H1 (cell line): Measurements from ENCODE around the gene LMTK3. TPM values are rescaled to one million over a fixed set of nuclear protein-coding genes. Genes with fewer than 3 reads are reported as not detected.

Experiments used
- CTCF ChIA-PET: fragments of 300-600 bp; sonication (Branson Sonifier 250); formaldehyde crosslinking; loops from one replicate; lab custom pipeline; 2021; ENCODE audit not compliant: partially characterized antibody; lab: Charles Lee
- POLR2A ChIA-PET: fragments of 300-600 bp; sonication (Branson Sonifier 250); formaldehyde crosslinking; loops from one replicate; lab custom pipeline; 2021; ENCODE audit warnings: inconsistent platforms; ENCODE audit not compliant: partially characterized antibody; lab: Charles Lee
- DNase-seq, 2 experiments: peaks; one replicate each; pipeline versions ENCODE4 v3.0.0 to v3.0.0-alpha.2; 2010 to 2022; ENCODE audit warnings: low spot score in 2 of 2, low read depth in 1 of 2, mixed read lengths in 1 of 2
- FAIRE-seq: peaks from 2 replicates; lab custom pipeline; 2011; peaks lifted over from hg19 to GRCh38; lab: Jason Lieb, UNC
- H2AFZ ChIP-seq: 2 replicates; pipeline ENCODE4 v1.8.1; 2012; ENCODE audit warnings: low read length, inconsistent platforms
- H2AK5ac ChIP-seq: 2 replicates; pipeline ENCODE4 v1.6.1; 2013; ENCODE audit warnings: low read depth, low read length
- H2BK120ac ChIP-seq: replicated peaks from 2 replicates; pipeline ENCODE3; 2013; ENCODE audit warnings: low read depth, low read length, inconsistent platforms
- H2BK12ac ChIP-seq: 2 replicates; pipeline ENCODE4 v1.6.1; 2013; ENCODE audit warnings: low read depth, low read length
- H2BK15ac ChIP-seq: 2 replicates; pipeline ENCODE4 v1.6.1; 2013; ENCODE audit warnings: low read length
- H2BK20ac ChIP-seq: 2 replicates; pipeline ENCODE4 v1.6.1; 2013; ENCODE audit warnings: low read length
- H2BK5ac ChIP-seq: 2 replicates; pipeline ENCODE4 v1.6.1; 2013; ENCODE audit warnings: low read depth, low read length
- H3K14ac ChIP-seq: 2 replicates; pipeline ENCODE4 v1.6.1; 2013; ENCODE audit warnings: inconsistent platforms; ENCODE audit not compliant: insufficient read length
- H3K18ac ChIP-seq: 2 replicates; pipeline ENCODE4 v1.6.1; 2013; ENCODE audit warnings: low read length; ENCODE audit errors: extremely low read depth
- H3K23ac ChIP-seq: 2 replicates; pipeline ENCODE4 v1.6.1; 2013; ENCODE audit warnings: inconsistent platforms; ENCODE audit not compliant: insufficient read length
- H3K23me2 ChIP-seq: 2 replicates; pipeline ENCODE4 v1.6.1; 2013; ENCODE audit warnings: low read depth, low read length
- H3K27ac ChIP-seq: 2 replicates; pipeline ENCODE4 v1.6.1; 2011; ENCODE audit warnings: low read depth, low read length, inconsistent platforms
- H3K27me3 ChIP-seq, 4 experiments: replicated peaks in 1 of 4; 1 replicate in 1 of 4; 2 replicates in 3 of 4; pipeline versions ENCODE4 v1.6.1 to v1.8.1; 2011 to 2013; ENCODE audit warnings: low read length in 3 of 4, mild to moderate bottlenecking in 3 of 4, inconsistent platforms in 2 of 4, mixed read lengths in 2 of 4, moderate library complexity in 1 of 4; ENCODE audit not compliant: control insufficient read depth in 3 of 4, insufficient read depth in 3 of 4; ENCODE audit errors: extremely low read depth in 1 of 4
- H3K36me3 ChIP-seq, 4 experiments: 2 replicates each; pipeline versions ENCODE4 v1.6.1 to v1.8.1; 2011 to 2013; ENCODE audit warnings: mild to moderate bottlenecking in 4 of 4, low read length in 3 of 4, moderate library complexity in 2 of 4, control low read depth in 1 of 4, inconsistent platforms in 1 of 4; ENCODE audit not compliant: insufficient read depth in 4 of 4, control insufficient read depth in 2 of 4
- H3K4ac ChIP-seq: replicated peaks from 2 replicates; pipeline ENCODE3; 2013; ENCODE audit warnings: low read length, low read depth, mixed read lengths, inconsistent platforms; ENCODE audit not compliant: insufficient read length
- H3K4me1 ChIP-seq, 4 experiments: replicated peaks in 1 of 4; 1 replicate in 1 of 4; 2 replicates in 3 of 4; pipeline versions ENCODE4 v1.6.1 to v1.8.1; 2011 to 2013; ENCODE audit warnings: low read length in 3 of 4, inconsistent platforms in 2 of 4, mixed read lengths in 1 of 4; ENCODE audit not compliant: insufficient read depth in 4 of 4, control insufficient read depth in 3 of 4
- H3K4me2 ChIP-seq, 2 experiments: 2 replicates each; pipeline versions ENCODE4 v1.6.1 to v1.8.1; 2011 to 2013; ENCODE audit warnings: low read depth in 2 of 2, low read length in 2 of 2, control low read depth in 1 of 2, inconsistent platforms in 1 of 2, mild to moderate bottlenecking in 1 of 2; ENCODE audit not compliant: insufficient read depth in 1 of 2
- H3K4me3 ChIP-seq, 4 experiments: fragments of 200-600, 300-600 bp in 1 of 4; sonication (generic), shearing (Covaris generic), sonication (Bioruptor Twin) in 1 of 4; 2 replicates each; pipeline versions ENCODE4 v1.5.1 to v1.8.1; 2011 to 2016; ENCODE audit warnings: low read length in 4 of 4, low read depth in 3 of 4, control low read depth in 2 of 4, inconsistent platforms in 2 of 4, mild to moderate bottlenecking in 2 of 4, mixed read lengths in 1 of 4, moderate library complexity in 1 of 4; ENCODE audit not compliant: insufficient read depth in 2 of 4; ENCODE audit errors: extremely low read depth in 1 of 4
- H3K56ac ChIP-seq: replicated peaks from 2 replicates; pipeline ENCODE3; 2013; ENCODE audit warnings: low read depth, mild to moderate bottlenecking, mixed read lengths, low read length, inconsistent platforms; ENCODE audit not compliant: insufficient read length
- H3K79me1 ChIP-seq: 2 replicates; pipeline ENCODE4 v1.6.1; 2013; ENCODE audit warnings: low read depth, low read length, control low read depth
- H3K79me2 ChIP-seq, 2 experiments: 2 replicates each; pipeline versions ENCODE4 v1.6.1 to v1.8.1; 2012 to 2013; ENCODE audit warnings: low read length in 2 of 2, mild to moderate bottlenecking in 2 of 2, inconsistent platforms in 1 of 2; ENCODE audit not compliant: insufficient read depth in 2 of 2, control insufficient read depth in 1 of 2
- H3K9ac ChIP-seq, 4 experiments: replicated peaks in 1 of 4; 1 replicate in 1 of 4; 2 replicates in 3 of 4; pipeline versions ENCODE4 v1.6.1 to v1.8.1; 2011 to 2013; ENCODE audit warnings: low read depth in 3 of 4, low read length in 3 of 4, control low read depth in 2 of 4, mild to moderate bottlenecking in 2 of 4, moderate library complexity in 2 of 4, inconsistent platforms in 1 of 4; ENCODE audit errors: extremely low read depth in 1 of 4
- H3K9me3 ChIP-seq, 2 experiments: 2 replicates each; pipeline versions ENCODE4 v1.6.1 to v1.8.1; 2012 to 2013; ENCODE audit warnings: mild to moderate bottlenecking in 2 of 2, moderate library complexity in 2 of 2, control low read depth in 1 of 2, inconsistent platforms in 1 of 2, low read depth in 1 of 2, low read length in 1 of 2, mixed read lengths in 1 of 2; ENCODE audit not compliant: insufficient read depth in 2 of 2
- H4K20me1 ChIP-seq, 2 experiments: replicated peaks in 1 of 2; 2 replicates each; pipeline versions ENCODE3 to v1.8.1; 2011 to 2013; ENCODE audit warnings: inconsistent platforms in 2 of 2, low read length in 2 of 2, mild to moderate bottlenecking in 1 of 2; ENCODE audit not compliant: insufficient read depth in 2 of 2, control insufficient read depth in 1 of 2
- H4K5ac ChIP-seq: 2 replicates; pipeline ENCODE4 v1.6.1; 2013; ENCODE audit warnings: low read length, low read depth, mixed read lengths, inconsistent platforms; ENCODE audit not compliant: insufficient read length
- H4K8ac ChIP-seq: 2 replicates; pipeline ENCODE4 v1.8.0; 2013; ENCODE audit warnings: mild to moderate bottlenecking, moderate library complexity, low read length, inconsistent platforms; ENCODE audit not compliant: insufficient read depth; ENCODE audit errors: extremely low read depth
- H4K91ac ChIP-seq: replicated peaks from 2 replicates; pipeline ENCODE3; 2013; ENCODE audit warnings: low read length, mixed read lengths, inconsistent platforms; ENCODE audit not compliant: insufficient read length
- POLR2AphosphoS5 ChIP-seq: IDR thresholded peaks from 2 replicates; pipeline ENCODE4 v1.6.1; 2011; ENCODE audit warnings: low read depth, low read length
- RXRA ChIP-seq: IDR thresholded peaks from 2 replicates; pipeline ENCODE4 v1.6.1; 2011; ENCODE audit warnings: low read depth, mild to moderate bottlenecking, low read length, moderate library complexity; ENCODE audit not compliant: insufficient read depth
- WGBS, 2 experiments: shearing (Covaris generic) in 1 of 2; methylation state at CpG; one replicate each; pipeline versions ENCODE4 v1.1.6 to v1.1.7; 2013 to 2015; ENCODE audit warnings: low lambda C conversion rate in 2 of 2, mixed read lengths in 2 of 2, inconsistent platforms in 1 of 2, low coverage in 1 of 2, missing lambda C conversion rate in 1 of 2; ENCODE audit not compliant: insufficient replicate concordance in 2 of 2, insufficient coverage in 1 of 2, insufficient read length in 1 of 2; ENCODE audit errors: extremely low coverage in 1 of 2, missing lambda C conversion rate in 1 of 2; 5-methylcytosine and 5-hydroxymethylcytosine counted together
- polyA plus RNA-seq, 7 experiments: library from polyadenylated mRNA; depleted of rRNA in 3 of 7; stranded (reverse) in 5 of 7; unstranded in 2 of 7; fragments of >200 nt in 5 of 7; fragments of 200-250 nt in 2 of 7; gene quantifications; 1 replicate in 5 of 7; 2 replicates in 1 of 7; 4 replicates in 1 of 7; pipeline versions ENCODE4 v1.2.1 to v1.2.3, GENCODE V29; 2011 to 2013; ENCODE audit warnings: missing spikeins in 2 of 7, mixed read lengths in 2 of 7
- total RNA-seq: library from RNA; stranded (reverse); fragmentation: NEBNext Ultra II Directional; extraction: Animal tissue kit (Norgen Biotek cat#: 25700); gene quantifications from 2 replicates; pipeline ENCODE4 v1.2.1, GENCODE V29; 2021

The LMTK3 gene
- total and polyA plus RNA-seq, 2 of the 8 experiments (the other 6 are each of a cell fraction or from before 2014, with no cell fraction given): 2.7 to 12.4 TPM

- TF ChIP-seq POLR2AphosphoS5: peak; percentile 46; the same call in 1 of the 2 replicates
- TF ChIP-seq RXRA: no peak
- Histone ChIP-seq H3K27ac (no peak overlapping the region; the same call in 1 of the 2 replicates), H3K14ac (no peak overlapping the region), H3K79me1 (no peaks in the 10 kb centered on the region; the same call in 1 of the 2 replicates), H2AFZ (no peak overlapping the region), H3K4me3 (no peak overlapping the region), H3K36me3 (peaks cover 15 to 47% (median 32%) of the 10 kb centered on the region in 4 experiments), H2AK5ac (no peak overlapping the region), H2BK12ac (peak overlapping the region; percentile 68; the same call in 1 of the 2 replicates), H4K5ac (no peak overlapping the region), H4K91ac (no peak overlapping the region), H3K18ac (no peak overlapping the region), H3K9ac (no peak overlapping the region), H4K20me1 (peaks cover 9 to 12% of the 10 kb centered on the region in 2 experiments), H3K27me3 (no peaks in the 10 kb centered on the region), H3K4me1 (peaks cover 0 to 1% (median 0%) of the 10 kb centered on the region in 4 experiments; a peak in 1 of 7 replicates), H2BK15ac (no peak overlapping the region), H3K79me2 (no peaks in the 10 kb centered on the region), H3K4me2 (no peak overlapping the region; a peak in 1 of 4 replicates), H2BK20ac (no peak overlapping the region), H3K23ac (no peak overlapping the region), H4K8ac (no peak overlapping the region), H3K4ac (no peak overlapping the region), H3K56ac (no peak overlapping the region), H3K9me3 (no peaks in the 10 kb centered on the region), H2BK120ac (no peak overlapping the region), H2BK5ac (no peak overlapping the region), H3K23me2 (peaks cover 2% of the 10 kb centered on the region; the same call in 1 of the 2 replicates)
- DNase-seq (no peak), FAIRE-seq (no peak)
- POLR2A ChIA-PET: interaction anchor here (0.6 to 11.4 kb wide), 18 partner anchors 9 to 166 kb away, joined by 3 to 176 read pairs (median 4); partner anchors contain the start of genes FAM83E, GRWD1, KCNJ14 and SYNGR4
- CTCF ChIA-PET: interaction anchor here (0.7 to 3.4 kb wide), 3 partner anchors 8 to 106 kb away, joined by 3 to 18 read pairs (median 3); no protein-coding TSS in a partner anchor
- 95% methylated on average over 7 of the region's 7 CpGs; no CpG with 5 or more reads in 1 of the 2 experiments for WGBS, 2 experiments
Observed at GRCh38 chr19:48479686-48480085, 31.9 kb downstream of the LMTK3 start.
